Mesodermal cell (in vitro differentiated cells): ENCODE results near the gene GRIK5.

Source experiments
- H3K27ac ChIP-seq: 2 replicates; pipeline ENCODE4 v1.7.0; 2013; ENCODE audit warnings: mild to moderate bottlenecking, low read depth, low read length, moderate library complexity; ENCODE audit not compliant: severe bottlenecking
- H3K36me3 ChIP-seq: 2 replicates; pipeline ENCODE4 v1.7.1; 2013; ENCODE audit warnings: mild to moderate bottlenecking, low read length, moderate library complexity; ENCODE audit not compliant: control insufficient read depth, insufficient read depth
- H3K4me1 ChIP-seq: one replicate; pipeline ENCODE4 v1.7.1; 2013; ENCODE audit warnings: mild to moderate bottlenecking, low read length; ENCODE audit not compliant: insufficient read depth, control insufficient read depth, poor library complexity, severe bottlenecking
- H3K4me3 ChIP-seq: 2 replicates; pipeline ENCODE4 v1.7.0; 2013; ENCODE audit warnings: low read length, control low read depth, mild to moderate bottlenecking; ENCODE audit not compliant: insufficient read depth, poor library complexity, severe bottlenecking; ENCODE audit errors: extremely low read depth
- H3K9me3 ChIP-seq: 2 replicates; pipeline ENCODE4 v1.7.1; 2013; ENCODE audit warnings: mild to moderate bottlenecking, low read length, moderate library complexity; ENCODE audit not compliant: control insufficient read depth
- WGBS, 2 experiments: methylation state at CpG; one replicate each; pipeline ENCODE4 v1.1.5; 2013; ENCODE audit warnings: missing lambda C conversion rate in 2 of 2; ENCODE audit not compliant: insufficient coverage in 2 of 2; 5-methylcytosine and 5-hydroxymethylcytosine counted together

Gene GRIK5

DNA sequence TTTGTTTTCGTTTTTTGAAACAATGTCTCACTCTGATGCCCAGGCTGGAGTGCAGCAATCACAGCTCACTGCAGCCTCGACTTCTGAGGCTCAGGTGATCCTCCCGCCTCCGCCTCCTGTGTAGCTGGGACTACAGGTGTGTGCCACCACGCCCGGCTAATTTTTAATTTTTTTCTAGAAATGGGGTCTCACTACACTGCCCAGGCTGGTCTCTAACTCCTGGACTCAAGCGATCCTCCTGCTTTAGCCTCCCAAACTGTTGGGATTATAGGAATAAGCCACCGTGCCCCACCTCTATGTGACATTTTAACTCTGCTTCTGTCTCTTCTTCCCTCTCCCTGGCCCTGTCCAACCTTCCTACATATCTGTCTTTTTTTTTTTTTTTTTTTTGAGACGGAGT is 81.1 kb downstream of the GRIK5 start:
- Histone ChIP-seq H3K9me3 (no peaks in the 10 kb centered on the region), H3K4me1 (peaks cover 3% of the 10 kb centered on the region), H3K4me3 (no peak overlapping the region), H3K36me3 (no peaks in the 10 kb centered on the region), H3K27ac (no peak overlapping the region)
- 83 to 92% methylated on average over 3 to 4 of the region's 9 CpGs for WGBS, 2 experiments

DNA sequence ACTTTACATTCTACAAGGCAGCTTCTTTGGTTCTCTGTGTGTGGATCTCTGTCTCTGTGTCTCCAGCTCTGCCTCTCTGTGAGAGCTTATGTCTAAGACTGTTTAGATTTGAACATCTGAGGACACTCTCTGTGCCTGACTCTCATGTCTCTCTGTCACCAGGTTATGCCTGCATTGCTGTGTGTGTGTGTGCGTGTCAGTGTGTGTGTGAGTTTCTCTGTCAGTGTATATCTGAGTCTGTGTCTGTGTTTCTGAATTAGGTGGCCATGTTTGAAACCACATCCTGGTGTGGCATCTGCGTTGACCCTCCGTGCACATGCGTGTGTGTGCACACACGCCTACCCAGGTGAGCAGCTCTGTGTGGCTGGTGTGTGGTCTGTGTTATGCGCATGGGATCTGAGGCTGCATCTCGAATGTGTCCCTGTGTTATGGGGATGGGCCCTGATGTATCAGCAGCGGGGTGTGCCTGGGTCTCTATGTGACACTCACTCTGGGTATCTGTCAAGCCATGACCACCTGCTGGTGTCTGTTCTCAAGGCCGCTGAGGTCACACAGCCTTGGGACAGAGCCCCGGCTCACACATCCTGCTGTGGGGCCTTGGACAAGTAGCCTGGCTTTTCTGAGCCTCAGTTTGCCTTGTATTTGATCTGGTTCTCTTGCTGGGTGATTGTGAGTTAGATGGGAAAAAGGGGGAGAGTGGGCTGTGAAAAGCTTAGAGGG is 82.7 kb downstream of the GRIK5 start:
- H3K4me3 ChIP-seq, result no peak overlapping the region
- H3K27ac ChIP-seq, result no peak overlapping the region
- no peaks in the 10 kb centered on the region for H3K9me3 ChIP-seq
- no peaks in the 10 kb centered on the region for H3K36me3 ChIP-seq
- no peaks in the 10 kb centered on the region for H3K4me1 ChIP-seq
- WGBS, 2 experiments, result 81 to 89% methylated on average over 6 to 9 of the region's 10 CpGs

DNA sequence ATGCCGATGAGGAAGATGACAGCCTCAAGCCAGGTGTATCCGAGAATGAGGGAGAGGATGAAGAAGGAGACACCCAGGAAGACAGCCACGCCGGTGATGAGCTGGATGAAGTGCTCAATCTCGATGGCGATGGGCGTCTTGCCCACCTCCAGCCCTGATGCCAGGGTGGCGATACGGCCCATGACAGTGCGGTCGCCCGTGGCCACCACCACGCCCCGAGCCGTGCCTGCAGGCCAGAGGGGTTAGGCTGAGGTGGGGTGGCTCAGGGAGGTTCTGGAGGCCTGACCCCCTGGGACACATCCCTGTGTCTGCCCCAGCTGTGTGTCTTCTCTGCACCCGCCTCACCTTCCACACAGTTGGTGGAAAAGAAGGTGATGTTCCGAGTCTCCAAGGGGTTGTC is 85.0 kb downstream of the GRIK5 start:
- no peaks in the 10 kb centered on the region for H3K36me3 ChIP-seq
- 91 to 96% methylated on average over 12 to 15 of the region's 17 CpGs for WGBS, 2 experiments

DNA sequence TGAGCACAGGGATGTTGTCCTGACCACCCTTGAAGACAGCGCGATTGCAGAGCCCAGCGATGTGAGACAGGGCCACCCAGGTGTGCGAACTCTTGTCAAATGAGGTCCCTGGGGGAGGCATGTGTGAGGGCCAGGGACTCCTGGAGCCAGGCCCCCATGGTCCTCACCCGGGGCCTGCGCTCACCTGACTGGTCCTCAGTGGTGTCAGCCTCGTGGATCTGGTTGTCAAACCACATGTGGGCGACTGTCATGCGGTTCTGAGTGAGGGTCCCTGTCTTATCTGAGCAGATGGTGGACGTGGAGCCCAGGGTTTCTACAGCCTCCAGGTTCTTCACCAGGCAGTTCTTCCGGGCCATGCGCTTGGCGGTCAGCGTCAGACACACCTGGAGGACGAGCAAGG is 88.3 kb downstream of the GRIK5 start:
- H3K36me3 ChIP-seq, result no peaks in the 10 kb centered on the region
- H3K9me3 ChIP-seq, result no peaks in the 10 kb centered on the region
- no peak overlapping the region for H3K27ac ChIP-seq
- no peaks in the 10 kb centered on the region for H3K4me1 ChIP-seq
- 87 to 97% methylated on average over 15 of the region's 15 CpGs for WGBS, 2 experiments
- H3K4me3 ChIP-seq, result no peak overlapping the region

More for the DNA sequence above, 85.0 kb downstream of the GRIK5 start:
- Histone ChIP-seq H3K4me3 (no peak overlapping the region), H3K9me3 (no peaks in the 10 kb centered on the region), H3K4me1 (no peaks in the 10 kb centered on the region), H3K27ac (no peak overlapping the region)

DNA sequence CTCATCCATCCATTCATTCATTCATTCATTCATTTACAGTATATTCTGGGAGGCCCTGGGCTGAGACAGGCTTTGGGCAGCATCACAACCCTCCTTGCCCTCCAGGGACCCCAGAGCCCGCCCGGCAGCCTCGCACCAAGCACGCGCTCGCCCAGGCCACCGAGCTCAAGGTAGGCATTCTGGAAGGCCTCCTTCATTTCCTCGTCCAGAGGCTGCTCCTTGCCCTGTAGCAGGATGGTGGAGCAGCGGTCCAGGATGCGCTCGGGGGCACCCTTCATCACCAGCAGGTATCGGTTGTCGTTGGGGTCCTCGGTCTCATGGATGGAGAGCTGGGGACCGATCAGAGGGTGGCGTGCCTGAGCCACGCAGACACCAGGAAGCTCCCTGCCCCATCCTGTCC is 91.5 kb downstream of the GRIK5 start:
- Histone ChIP-seq H3K4me1 (no peaks in the 10 kb centered on the region), H3K27ac (no peak overlapping the region), H3K4me3 (no peak overlapping the region), H3K9me3 (no peaks in the 10 kb centered on the region), H3K36me3 (no peaks in the 10 kb centered on the region)
- WGBS, 2 experiments, result 92 to 94% methylated on average over 16 to 17 of the region's 17 CpGs

DNA sequence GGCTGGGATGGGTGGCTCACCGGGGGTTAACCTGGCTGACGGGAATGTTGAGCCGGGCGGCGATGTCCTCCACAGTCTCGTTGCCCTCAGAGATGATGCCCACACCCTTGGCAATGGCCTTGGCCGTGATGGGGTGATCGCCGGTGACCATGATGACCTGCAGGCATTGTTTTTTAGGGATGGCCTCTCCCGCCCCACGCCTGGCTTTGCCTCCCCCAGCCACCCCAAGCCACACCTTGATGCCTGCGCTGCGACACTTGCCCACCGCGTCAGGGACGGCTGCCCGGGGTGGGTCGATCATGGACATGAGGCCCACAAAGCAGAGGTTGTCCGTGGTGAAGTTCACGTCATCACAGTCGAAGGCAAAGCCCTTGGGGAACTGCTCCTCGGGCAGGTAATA is 92.1 kb downstream of the GRIK5 start:
- no peak overlapping the region for H3K4me3 ChIP-seq
- H3K36me3 ChIP-seq, result no peaks in the 10 kb centered on the region
- no peaks in the 10 kb centered on the region for H3K4me1 ChIP-seq
- 93 to 94% methylated on average over 22 of the region's 22 CpGs for WGBS, 2 experiments
- no peaks in the 10 kb centered on the region for H3K9me3 ChIP-seq
- H3K27ac ChIP-seq, result no peak overlapping the region

DNA sequence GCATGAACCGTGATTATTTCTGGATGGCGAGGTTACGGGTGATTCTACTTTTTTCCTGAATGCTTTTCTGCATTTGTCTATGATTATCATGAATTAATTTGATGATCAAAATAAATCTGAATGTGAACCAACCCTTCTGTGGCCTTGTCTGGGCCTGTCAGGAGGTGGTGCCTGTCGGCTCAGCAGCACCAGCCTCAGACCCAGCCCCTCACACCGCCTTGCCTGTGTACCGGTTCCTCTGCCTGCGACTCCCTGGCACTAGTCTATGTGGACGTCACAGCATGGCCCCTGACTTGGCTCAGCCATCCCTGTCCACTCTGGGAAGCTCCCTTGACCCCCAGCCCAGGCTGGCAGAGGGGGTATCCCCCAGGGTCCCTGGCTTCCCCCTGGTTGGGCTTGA is 95.4 kb downstream of the GRIK5 start:
- Histone ChIP-seq H3K27ac (no peak overlapping the region), H3K9me3 (no peaks in the 10 kb centered on the region), H3K4me3 (no peak overlapping the region), H3K4me1 (no peaks in the 10 kb centered on the region), H3K36me3 (no peaks in the 10 kb centered on the region)
- 87 to 91% methylated on average over 5 to 7 of the region's 8 CpGs for WGBS, 2 experiments

DNA sequence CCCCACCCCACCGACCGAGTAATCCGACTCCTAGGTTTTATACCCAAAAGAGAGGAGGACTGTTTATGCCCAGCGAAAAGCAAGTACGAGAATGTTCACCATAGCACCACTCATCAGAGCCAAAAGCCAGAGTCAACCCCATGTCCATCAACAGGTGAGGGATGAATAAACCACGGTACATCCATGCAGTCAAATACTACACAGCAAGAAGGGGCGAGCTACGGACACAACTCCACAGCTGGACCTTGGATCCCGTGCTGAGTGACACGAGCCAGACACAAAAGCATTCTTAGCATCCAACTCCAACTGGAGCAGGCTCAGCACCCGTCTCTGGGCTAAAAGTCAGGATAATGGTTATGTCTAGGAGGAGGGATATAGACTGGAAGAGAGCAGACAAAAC is 98.6 kb downstream of the GRIK5 start:
- WGBS, 2 experiments, result 78 to 93% methylated on average over 1 to 8 of the region's 11 CpGs
- Histone ChIP-seq H3K4me3 (no peak overlapping the region), H3K27ac (no peak overlapping the region), H3K36me3 (no peaks in the 10 kb centered on the region), H3K9me3 (no peaks in the 10 kb centered on the region), H3K4me1 (no peaks in the 10 kb centered on the region)

DNA sequence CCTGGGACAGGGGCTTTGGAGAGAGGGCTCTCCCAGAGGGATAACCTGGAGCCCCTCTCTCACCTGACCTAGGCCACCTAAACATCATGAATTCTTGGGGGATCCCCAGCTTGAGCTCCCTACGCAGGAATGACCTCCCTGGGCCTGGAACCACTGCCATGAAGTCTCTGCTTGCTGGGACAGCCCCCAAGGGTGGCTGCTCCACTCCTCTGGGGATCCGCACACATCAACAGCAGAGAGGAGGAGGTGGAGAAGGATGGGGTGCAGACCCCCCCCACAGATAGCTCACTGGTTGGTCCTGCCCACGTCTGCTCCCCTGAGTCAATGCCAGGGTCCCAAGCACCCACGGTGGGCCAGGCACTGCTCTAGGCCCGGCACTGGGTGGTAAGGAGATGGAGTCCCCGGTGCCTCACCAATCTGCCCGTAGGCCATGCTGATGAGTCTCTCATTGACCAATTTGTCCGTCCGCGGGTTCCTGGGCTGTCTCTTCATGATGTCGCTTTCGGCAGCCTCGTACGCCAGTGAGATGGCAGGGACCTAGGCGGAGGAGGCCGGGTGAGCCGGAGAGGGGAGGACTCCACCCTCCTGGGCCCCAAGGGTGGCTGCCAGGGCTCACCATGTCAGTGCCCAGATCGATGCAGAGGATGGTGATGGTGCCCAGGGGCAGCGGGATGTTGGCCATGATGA is 100.1 kb downstream of the GRIK5 start:
- H3K36me3 ChIP-seq, result no peaks in the 10 kb centered on the region
- no peaks in the 10 kb centered on the region for H3K4me1 ChIP-seq
- H3K4me3 ChIP-seq, result no peak overlapping the region
- no peak overlapping the region for H3K27ac ChIP-seq
- H3K9me3 ChIP-seq, result no peaks in the 10 kb centered on the region
- 91 to 92% methylated on average over 17 to 18 of the region's 19 CpGs for WGBS, 2 experiments

DNA sequence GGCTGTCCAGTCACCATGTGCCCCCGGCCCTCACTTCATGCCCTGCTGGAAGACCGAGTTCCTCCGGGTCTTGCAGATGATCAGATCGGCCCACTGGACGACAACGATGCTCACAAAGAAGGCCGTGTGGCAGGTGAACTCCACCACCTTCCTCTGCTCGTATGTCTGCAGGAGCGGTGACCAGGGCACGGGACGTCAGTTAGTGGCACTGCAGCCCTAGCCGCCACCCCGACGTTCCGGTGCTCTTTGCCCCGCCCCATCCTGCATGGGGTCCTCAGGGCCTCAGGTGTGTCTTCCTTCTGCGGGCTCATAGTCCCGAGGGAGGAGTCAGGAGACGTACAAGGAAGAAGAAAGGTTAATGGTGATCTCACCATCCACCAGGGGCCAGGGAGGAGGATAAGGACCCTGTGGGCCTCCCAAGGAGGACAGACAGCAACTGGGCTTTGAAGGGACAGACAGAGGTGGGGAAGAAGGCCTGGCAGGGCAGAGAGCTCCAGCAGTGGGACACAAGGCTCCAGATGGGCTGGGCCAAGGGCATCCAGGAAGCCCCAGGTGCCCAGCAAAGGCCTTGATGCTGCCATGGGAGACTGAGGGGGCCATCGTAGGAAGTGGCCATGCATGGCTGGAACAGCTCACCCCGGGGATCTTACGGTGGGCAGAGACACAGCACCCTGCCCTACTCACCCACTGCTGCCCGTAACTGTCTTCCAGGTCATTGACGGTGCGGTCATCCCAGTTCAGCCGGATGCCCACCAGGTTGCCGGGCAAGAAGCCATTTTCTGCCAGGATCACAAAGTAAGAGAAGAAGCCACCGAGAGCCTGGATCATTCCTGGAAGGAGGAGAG is 101.0 kb downstream of the GRIK5 start:
- no peaks in the 10 kb centered on the region for H3K36me3 ChIP-seq
- 89 to 91% methylated on average over 22 to 28 of the region's 28 CpGs for WGBS, 2 experiments
- H3K9me3 ChIP-seq, result no peaks in the 10 kb centered on the region
- H3K4me3 ChIP-seq, result no peak overlapping the region
- H3K4me1 ChIP-seq, result no peaks in the 10 kb centered on the region
- no peak overlapping the region for H3K27ac ChIP-seq
